GM18498 (cell line): ENCODE results near the gene SCN2B.
A peak's percentile ranks its signal among the peaks of the same experiment; 100 is the strongest.

Experiments
- ATAC-seq: cut with Tn5 transposase; IDR thresholded peaks from one replicate; pipeline ENCODE4 v1.9.1; 2021; ENCODE audit warnings: mild to moderate bottlenecking, moderate library complexity; ENCODE audit not compliant: unreplicated experiment

The SCN2B gene

DNA sequence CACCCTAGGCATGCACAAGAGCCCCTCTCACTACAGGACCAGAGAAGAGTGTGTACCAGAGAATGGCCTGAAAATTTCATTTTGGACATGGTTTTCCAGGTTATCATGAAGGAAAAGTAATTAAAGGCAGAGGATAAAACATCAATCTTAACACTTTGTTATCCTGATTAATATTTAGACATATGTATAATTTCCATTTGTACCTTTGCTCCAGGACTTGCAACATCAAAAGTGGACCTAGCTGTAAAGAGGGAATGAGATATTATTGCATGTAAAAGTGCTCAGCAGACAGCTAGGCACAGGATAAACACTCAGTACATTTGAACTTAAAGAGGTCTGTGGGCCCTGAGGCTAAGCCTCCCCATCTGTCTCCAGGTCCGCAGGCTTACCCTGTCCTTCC lies 21.8 kb downstream of the SCN2B start:
- no peak for ATAC-seq

- ATAC-seq, result no peak
Measured at GRCh38 chr11:118153976-118154375, 22.5 kb downstream of the SCN2B start.

GRCh38 chr11:118153516-118153915 lies 22.9 kb downstream of the SCN2B start:
- no peak for ATAC-seq

DNA sequence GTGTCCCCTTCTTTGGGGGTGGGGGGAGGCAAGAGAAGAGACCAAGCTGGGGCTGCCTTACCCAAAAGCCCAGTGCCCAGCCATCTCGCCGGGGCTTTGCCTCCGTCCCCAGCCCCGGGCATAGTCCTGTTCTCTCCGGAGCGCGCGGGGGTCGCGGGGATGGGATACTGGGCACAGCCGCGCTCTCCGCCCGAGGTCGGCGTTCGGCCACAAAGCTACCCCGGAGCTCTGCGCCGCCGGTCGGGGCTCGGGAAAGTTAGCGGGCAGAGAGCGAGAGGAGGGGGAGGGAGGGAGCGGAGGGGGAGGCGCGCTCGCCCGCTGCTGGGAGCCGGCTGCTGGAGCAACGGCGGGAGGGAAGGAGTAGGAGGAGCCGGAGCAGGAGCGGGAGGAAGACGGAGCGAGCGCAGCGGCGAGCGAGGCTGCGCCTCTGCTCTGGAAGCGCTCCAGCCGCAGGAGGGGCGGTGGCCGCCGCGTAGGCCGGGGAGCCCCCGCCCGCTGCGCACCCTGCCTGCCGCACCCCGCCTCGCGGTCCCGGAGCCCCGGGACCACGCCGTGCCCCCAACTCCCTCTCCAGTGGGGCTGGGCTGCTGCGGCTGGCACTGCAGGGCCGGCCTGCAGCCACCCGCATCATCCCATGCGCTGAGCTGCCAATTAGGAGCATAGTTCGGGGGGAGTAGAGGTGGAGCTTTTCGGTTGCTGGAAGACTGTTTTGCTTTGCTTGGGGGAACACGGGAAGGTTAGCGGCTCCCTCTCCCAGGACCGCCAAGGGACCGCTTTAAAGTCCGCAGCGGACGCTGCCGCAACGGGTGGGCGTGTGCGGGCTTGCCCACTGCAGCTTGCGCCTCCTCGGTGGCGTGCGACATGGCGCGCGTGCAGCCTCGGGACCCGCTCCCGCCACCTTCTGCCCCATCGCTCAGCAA lies 23.6 kb downstream of the SCN2B start, which contains the start of gene SCN4B:
Gene SCN4B, minus strand, starts transcription at position 272 of the 920 bp plus-strand sequence. Its CDS starts 150 bp downstream, at position 122.
- no peak for ATAC-seq

GRCh38 chr11:118152020-118152551 lies 24.4 kb downstream of the SCN2B start:
- no peak for ATAC-seq

- no peak for ATAC-seq
Measured at GRCh38 chr11:118151431-118151830, 25.0 kb downstream of the SCN2B start.

GRCh38 chr11:118149493-118149892 lies 26.9 kb downstream of the SCN2B start:
- ATAC-seq, result no peak

- ATAC-seq, result no peak
Measured at GRCh38 chr11:118148856-118149255, 27.6 kb downstream of the SCN2B start.

DNA sequence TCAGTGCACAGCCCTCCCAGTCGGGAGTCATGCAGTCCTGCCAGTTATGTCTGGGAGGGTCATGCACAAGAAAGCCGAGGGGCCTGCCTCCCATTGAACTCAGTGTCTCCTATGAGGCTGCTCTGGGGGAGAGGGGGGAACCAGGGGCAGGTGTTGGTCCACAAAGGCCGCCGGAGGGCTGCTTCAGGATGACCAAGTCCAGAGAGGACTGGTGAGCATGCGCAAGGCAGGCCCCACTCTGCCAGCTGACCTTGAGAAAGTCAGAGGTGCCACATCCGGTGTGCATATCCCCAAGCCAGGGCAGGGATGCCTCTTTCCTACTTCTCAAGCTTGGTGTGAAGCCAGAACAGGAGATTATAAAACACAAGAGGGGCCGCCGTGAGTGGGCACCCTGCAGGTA lies 28.2 kb downstream of the SCN2B start:
- ATAC-seq, result no peak

- no peak for ATAC-seq
Measured at GRCh38 chr11:118147502-118147901, 28.9 kb downstream of the SCN2B start.

DNA sequence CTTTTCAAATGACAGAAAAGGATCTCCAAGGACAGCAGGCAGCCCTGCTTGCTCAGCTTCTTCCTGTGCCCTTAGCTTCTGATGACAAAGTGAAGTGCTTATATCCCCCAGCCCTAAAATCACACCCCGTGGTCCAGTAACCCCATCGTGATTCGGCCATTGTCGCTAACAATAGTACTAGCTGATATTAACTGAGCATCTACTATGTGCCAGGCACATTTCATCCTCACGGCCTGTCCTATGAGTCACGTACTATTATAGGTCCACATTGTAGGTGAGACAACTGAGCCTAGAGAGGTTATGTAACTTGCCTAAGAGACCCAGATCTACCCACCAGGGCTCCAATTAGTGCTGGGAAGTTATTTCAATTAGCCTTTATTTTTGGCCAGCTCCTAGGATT lies 29.9 kb downstream of the SCN2B start:
- no peak for ATAC-seq

DNA sequence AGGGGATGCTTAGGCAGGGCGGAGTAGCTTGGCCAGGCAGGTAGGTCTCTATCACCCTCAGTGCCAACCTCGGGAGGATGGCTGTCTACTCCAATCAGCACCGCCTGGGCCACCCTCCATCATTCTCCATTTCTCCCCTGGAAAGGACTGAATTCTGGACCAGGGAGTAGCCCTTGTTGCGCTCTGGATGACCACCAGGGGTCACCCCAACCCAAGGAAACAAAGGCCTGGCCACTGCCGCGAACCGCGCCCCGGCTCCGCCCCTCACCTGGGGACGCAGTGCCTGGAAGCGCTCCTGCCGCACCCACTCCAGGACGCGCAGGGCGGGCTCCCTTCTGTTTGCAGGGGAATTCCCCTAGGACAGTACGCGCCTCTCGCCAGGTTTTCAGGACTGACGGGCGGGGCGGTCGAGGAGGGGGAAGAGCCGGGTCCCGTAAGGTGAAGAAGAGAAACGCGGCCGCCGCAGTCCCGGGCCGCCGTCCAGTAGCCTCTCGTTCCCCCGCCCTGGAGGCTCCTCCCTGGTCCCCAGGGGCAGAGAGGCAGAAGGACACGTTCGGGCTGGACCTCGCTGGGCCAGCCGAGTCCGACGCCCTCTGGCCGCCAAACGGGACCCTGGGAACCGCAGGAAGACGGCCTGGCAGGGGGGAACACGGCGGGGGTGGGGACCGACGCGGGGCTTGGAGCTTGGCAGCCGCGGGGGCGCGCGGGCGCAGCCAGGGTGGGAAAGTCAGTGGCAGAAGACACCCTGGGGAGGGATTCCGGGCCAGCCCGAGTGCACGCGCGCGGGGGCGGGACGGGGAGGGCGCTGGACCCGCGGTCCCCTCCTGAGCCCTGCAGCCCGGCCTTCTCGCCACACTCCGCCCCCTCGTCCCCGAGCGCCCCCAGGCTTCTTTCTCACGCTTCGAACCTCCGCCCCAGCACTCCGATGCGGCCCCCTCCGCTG lies 30.9 kb downstream of the SCN2B start:
- peak; percentile 91 for ATAC-seq

DNA sequence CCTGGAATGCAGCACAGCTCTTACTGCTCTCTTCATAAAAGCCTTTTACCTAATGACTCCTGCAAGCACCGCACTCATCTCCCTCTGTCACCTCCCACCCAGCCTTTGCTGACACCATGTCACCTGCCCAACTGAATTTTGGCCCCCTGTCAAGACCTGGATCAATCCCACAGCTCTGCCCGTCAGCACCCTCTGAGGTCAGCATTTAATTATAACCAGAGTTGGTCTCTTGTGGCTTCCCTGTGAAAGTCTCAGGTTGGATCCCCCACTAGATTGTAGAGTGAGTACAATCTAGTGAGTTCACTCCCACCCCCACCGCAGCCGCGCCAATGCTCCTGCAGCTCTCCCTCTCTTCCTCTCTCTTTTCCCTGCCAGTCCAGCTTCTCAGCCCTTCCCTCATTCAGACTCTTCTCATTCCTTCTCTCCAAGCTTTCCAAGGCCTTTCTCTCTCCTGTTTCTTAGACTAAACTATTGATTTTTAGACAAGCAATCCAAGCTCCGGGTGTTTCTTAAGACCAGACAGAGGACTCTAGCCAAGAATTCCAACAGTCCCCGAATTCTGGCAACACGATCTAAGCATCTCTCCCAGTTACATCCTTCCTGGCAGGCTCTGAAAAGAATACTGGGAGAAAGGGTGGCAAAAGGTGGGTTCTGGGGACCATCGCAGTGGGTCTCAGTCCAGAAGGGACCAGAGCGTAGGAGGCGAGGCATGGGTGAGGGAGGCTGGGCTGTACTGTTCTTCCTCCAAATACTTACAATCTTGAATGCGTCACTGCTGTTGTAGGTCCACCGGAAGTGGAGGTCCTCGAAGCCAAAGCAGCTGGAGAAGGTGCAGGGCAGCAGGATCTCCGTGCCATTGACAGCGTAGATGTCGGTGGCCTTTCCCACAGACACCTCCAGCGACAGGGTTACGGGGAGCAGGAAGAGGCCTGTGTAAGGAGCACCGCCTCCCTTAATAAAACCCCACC lies 31.9 kb downstream of the SCN2B start:
- ATAC-seq, result no peak

DNA sequence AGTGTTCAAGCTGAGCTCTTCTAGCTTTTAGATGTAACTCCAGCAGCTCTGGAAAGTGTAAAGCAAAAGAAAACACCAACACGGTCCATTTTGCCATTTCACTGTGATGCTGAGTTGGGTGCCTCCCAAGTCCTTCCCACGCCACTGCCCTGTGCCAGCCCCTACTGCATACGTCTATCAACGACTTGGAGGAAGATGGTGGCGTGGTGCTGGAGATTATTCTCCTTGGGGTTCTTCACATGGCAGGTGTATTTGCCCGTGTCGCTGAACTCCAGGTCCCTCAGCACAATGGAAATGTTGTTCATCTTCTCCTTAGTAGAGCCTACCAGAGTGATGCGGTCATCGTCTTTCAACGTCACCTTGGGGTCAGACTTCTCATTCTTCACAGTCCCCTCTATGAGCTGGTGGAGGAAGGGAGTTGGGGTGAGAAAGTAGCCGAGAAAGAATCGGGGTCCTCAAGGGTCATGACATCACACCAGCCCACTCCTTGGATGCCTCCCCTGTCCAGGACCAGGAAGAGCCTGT lies 32.7 kb downstream of the SCN2B start:
- no peak for ATAC-seq

- ATAC-seq, result no peak
Measured at GRCh38 chr11:118142809-118143208, 33.6 kb downstream of the SCN2B start.

DNA sequence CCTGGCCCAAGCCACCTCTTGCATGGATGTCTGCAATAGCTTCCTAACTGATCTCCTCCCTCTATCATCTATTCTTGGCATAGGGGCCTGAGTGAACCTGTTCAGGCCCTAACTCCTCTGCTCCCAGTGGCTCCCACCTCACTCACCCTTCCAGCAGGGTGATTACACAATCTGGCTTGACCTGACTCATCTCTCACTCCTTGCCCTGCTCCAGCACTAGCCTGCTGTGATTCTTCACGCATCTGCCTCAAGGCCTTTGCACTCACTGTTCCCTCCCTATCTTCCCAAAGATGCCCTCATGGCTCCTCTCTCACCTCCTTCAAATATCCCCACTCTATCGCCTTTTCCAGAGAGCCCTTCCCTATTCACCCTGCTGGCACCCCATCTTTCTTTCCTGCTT lies 34.4 kb downstream of the SCN2B start:
- ATAC-seq, result no peak

DNA sequence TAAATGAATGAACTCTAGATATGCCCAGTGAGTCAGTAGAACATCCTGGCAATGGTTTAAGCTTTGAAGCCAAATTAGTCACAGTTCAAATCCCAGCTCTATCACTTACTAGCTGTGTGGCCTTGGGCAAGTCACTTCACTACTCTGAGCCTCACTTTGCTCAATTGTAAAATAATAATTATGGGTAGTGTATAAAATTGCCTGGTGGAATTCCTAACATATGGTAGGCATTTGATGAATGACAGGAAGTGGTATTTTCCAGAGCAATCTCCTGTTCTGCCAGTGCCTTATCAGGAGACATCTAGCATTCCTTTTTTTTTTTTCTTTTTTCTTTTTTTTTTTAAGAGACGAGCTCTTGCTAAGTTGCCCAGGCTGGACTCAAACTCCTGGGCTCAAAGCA lies 36.9 kb downstream of the SCN2B start:
- ATAC-seq, result no peak

GRCh38 chr11:118138839-118139420 lies 37.5 kb downstream of the SCN2B start:
- no peak for ATAC-seq

GRCh38 chr11:118136801-118137200 lies 39.6 kb downstream of the SCN2B start:
- no peak for ATAC-seq

GRCh38 chr11:118136341-118136740 lies 40.1 kb downstream of the SCN2B start:
- no peak for ATAC-seq
